ENCODE data around the gene MYO1C. TPM values are rescaled to one million over a fixed set of nuclear protein-coding genes. Genes with fewer than 3 reads are reported as not detected.

The MYO1C gene
- total RNA-seq, 4 donors from 2014 or later: 89.1 to 276 (median 116) TPM

GRCh38 chr17:1495265-1495989, 2.9 kb upstream of the MYO1C start:
- Histone ChIP-seq H3K9me3 (no peaks in the 10 kb centered on the region), H3K4me3 (no peak overlapping the region), H3K27me3 (no peaks in the 10 kb centered on the region), H3K4me1 (peaks cover 0 to 20% of the 10 kb centered on the region in 2 donors), H3K36me3 (no peaks in the 10 kb centered on the region), H3K27ac (peak overlapping the region; percentile 33 to 53)
- intact Hi-C loops (cut with DNase I; ENCODE audit: low total_unique reads): no loop called here
- no peak for DNase-seq
- TF ChIP-seq CTCF (IDR thresholded peaks at IDR 0.05) (no peak), POLR2A (IDR thresholded peaks at IDR 0.05) (no peak)

- H3K4me3 ChIP-seq: no peak overlapping the region
- no peak for DNase-seq
- H3K36me3 ChIP-seq: no peaks in the 10 kb centered on the region
- H3K9me3 ChIP-seq: no peaks in the 10 kb centered on the region
- intact Hi-C loops (cut with DNase I; ENCODE audit: low total_unique reads): no loop called here
- peaks cover 0 to 26% of the 10 kb centered on the region in 2 donors for H3K4me1 ChIP-seq
- no peak for TF ChIP-seq CTCF (IDR thresholded peaks at IDR 0.05)
- TF ChIP-seq POLR2A (IDR thresholded peaks at IDR 0.05): no peak
- H3K27me3 ChIP-seq: no peaks in the 10 kb centered on the region
- H3K27ac ChIP-seq: peak overlapping the region; percentile 8 to 88
Observed at GRCh38 chr17:1494736-1495253, 2.3 kb upstream of the MYO1C start.

- TF ChIP-seq CTCF (IDR thresholded peaks at IDR 0.05) (no peak), POLR2A (IDR thresholded peaks at IDR 0.05) (no peak)
- H3K27ac ChIP-seq: peak overlapping the region in 1 of 2 donors; percentile 88
- H3K36me3 ChIP-seq: no peaks in the 10 kb centered on the region
- H3K4me3 ChIP-seq: no peak overlapping the region
- DNase-seq: no peak
- intact Hi-C loops (cut with DNase I; ENCODE audit: low total_unique reads): no loop called here
- no peaks in the 10 kb centered on the region for H3K9me3 ChIP-seq
- H3K4me1 ChIP-seq: peaks cover 0 to 26% of the 10 kb centered on the region in 2 donors
- H3K27me3 ChIP-seq: no peaks in the 10 kb centered on the region
Observed at GRCh38 chr17:1494203-1494602, 1.7 kb upstream of the MYO1C start.

GRCh38 chr17:1493291-1493980, 950 bp upstream of the MYO1C start:
- Histone ChIP-seq H3K4me3 (no peak overlapping the region), H3K9me3 (no peaks in the 10 kb centered on the region), H3K4me1 (peaks cover 0 to 30% of the 10 kb centered on the region in 2 donors), H3K27ac (peak overlapping the region; percentile 88 to 98), H3K36me3 (no peaks in the 10 kb centered on the region), H3K27me3 (no peaks in the 10 kb centered on the region)
- no peak for TF ChIP-seq POLR2A (IDR thresholded peaks at IDR 0.05)
- no peak for TF ChIP-seq CTCF (IDR thresholded peaks at IDR 0.05)
- no peak for DNase-seq
- intact Hi-C loops (cut with DNase I; ENCODE audit: low total_unique reads): no loop called here
